Subcutaneous adipose tissue (tissue), 4 donors: ENCODE measurements around the gene RFC1. TPM values are rescaled to one million over a fixed set of nuclear protein-coding genes. Genes with fewer than 3 reads are reported as not detected.

Source experiments
- CTCF ChIP-seq: fragments of 450-650 bp; IDR thresholded peaks from one replicate; pipeline ENCODE4 v1.5.1; 2016; ENCODE audit warnings: low read depth, mild to moderate bottlenecking, control low read depth, antibody characterized with exemption, moderate library complexity
- total RNA-seq, 4 donors: library from RNA; depleted of rRNA; stranded (reverse); fragments of >200 nt; gene quantifications; one replicate each; pipeline ENCODE4 v1.1.0, GENCODE V29; 2016

RFC1 gene
- total RNA-seq, 4 donors from 2014 or later, result 29.9 to 42.3 (median 39.0) TPM

- TF ChIP-seq CTCF, result no peak
These were observed 78.9 kb downstream of the RFC1 start for GRCh38 chr4:39287223-39287622.

DNA sequence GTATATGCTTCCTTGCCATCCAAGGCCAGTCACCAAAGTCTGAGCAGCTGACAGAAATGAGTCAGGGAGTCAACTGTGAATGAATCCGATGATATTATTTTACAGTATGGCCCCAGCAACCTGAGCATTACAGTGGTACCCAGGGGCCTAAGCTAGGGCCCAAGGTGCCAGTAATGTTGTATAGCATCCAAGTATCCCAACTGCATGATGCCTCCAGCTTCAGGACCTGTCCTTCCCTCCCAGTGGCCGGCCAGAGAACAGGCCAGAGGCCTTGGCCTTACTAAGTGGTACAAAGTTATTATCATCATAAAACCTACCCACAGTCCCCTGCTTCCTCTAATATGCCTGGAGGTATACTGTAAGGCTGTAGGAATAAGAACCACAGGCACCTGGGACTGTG lies 79.9 kb downstream of the RFC1 start:
- no peak for TF ChIP-seq CTCF

DNA sequence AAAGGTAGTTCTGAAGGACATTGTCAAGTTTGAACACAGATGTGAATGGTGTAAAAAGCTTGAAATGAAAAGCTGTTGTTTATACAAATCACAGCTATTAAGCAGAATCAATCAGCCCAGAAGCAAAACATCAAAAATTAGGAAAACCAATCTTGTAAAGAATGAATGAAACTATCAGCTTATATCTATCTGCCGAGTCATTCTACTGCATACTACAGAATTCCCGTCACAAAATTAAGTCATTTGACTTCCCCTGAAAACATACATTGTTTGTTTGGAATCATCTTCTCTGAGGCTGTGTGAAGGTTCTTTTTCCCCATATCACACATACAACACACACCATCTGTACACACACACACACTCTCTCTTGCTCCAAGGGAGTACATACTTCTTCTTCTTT lies 80.3 kb downstream of the RFC1 start:
- TF ChIP-seq CTCF, result no peak

DNA sequence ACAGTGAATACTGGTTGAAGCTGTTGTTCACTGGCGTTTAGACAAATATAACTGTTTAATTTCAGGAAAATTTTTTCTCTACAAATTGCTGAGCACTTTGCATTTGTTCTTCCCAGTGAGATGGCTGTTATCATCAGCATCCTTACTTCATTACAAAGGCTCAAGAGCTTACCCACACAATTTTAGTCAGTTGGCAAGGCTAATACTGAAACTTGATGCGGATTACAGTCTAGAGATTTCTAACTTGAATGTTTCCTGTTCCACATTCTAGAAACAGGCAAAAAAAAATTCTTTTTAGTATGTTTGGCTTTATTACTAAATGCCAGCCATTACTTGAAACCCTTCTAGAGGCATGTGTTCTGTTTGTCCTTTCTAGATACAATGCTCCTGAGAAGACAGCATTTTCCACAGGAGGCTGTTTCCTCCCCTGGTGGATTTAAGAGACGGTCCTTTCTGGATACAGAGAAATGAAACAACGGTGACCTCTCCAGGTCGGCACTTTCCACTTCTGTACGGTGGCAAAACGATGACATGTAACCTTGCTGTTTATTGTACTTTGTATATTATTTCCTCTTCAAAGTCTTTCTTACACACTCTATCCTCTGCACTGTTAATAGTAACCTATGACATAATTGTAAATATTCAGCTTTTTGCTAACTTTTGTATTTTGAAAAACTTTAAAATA lies 80.9 kb downstream of the RFC1 start:
- no peak for TF ChIP-seq CTCF

GRCh38 chr4:39280770-39281169 lies 85.4 kb downstream of the RFC1 start:
- TF ChIP-seq CTCF, result no peak

DNA sequence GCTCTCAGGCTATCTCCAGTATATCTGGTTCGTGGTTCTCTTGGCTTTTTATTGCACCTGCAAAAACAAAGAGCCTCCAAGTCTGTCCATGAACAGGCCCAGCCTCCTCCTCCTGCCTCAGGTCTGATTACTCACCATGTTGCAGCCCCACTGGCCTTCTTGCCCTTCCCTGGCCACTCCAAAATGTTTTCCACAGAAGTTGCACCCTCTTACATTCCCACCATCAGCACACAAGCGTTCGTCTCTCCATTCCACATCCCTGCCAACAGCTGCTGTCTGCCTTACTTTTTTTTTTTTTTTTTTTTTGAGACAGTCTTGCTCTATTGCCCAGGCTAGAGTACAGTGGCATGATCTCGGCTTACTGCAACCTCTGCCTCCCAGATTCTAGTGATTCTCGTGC lies 86.7 kb downstream of the RFC1 start:
- no peak for TF ChIP-seq CTCF

DNA sequence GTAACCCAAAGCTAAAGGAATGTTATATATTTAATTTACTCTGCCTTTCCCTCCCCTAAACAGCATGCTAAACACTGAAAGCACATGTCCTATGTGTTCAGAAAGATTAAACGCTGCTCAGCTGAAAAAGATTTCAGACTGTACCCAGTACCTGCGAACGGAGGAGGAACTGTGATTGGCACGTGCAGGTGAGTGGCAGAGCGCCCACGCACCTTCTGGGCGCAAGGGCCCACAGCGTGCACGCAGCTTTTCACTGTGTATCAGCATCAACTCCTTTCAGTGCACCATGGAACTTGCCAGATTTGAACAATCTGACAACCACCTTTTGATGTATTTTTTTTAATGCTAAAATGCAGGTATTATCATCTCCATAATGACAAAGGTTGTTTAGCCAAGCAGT lies 87.7 kb downstream of the RFC1 start:
- no peak for TF ChIP-seq CTCF
